ENCODE data around the gene C2orf92.

DNA sequence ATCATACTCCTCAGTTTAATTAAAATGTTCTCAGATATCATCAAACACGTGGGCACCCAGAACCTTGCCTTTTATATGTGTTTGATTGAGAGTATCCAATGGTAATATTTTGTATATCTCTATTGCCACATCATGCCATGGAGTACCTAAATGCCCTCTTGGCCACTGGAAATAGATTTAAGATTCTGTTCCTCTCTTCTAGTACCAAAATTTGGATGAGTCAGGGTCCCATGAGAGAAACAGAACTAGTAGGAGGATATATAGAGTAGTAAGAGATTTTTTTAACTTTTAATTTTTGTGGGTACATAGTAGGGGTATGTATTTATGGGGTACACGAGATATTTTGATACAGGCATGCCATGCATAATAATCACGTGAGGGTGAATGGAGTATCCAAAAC lies 34.2 kb downstream of the C2orf92 start:
- TF ChIP-seq CTCF (IDR thresholded peaks at IDR 0.05) = no peak
- no peak for TF ChIP-seq EP300 (IDR thresholded peaks at IDR 0.05)
- TF ChIP-seq POLR2AphosphoS5 (IDR thresholded peaks at IDR 0.05) = no peak
- no peak for TF ChIP-seq POLR2A (IDR thresholded peaks at IDR 0.05)
